ENCODE data around the gene AKIRIN2.
"Not testable (repeated sequence)": the region's sequence is repeated elsewhere in the genome, so short reads cannot be mapped to it uniquely, and the experiment has no call there.

The AKIRIN2 gene

DNA sequence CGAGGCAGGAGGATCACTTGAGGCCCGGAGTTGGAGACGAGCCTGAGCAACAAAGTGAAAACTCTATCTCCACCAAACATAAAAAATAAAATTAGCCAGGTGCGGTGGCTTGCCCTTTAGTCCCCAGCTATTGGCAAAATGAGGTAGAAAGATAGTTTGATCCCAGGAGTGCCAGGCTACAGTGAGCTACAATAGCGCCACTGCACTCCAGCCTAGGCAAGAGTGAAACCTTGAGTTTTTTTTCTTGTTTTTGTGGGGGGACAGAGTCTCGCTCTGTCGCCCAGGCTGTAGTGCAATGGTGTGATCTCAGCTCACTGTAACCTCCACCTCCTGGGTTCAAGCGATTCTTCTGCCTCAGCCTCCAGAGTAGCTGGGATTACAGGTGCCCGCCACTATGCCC lies 14.1 kb downstream of the AKIRIN2 start:
- DNase-seq, result not testable (repeated sequence)

DNA sequence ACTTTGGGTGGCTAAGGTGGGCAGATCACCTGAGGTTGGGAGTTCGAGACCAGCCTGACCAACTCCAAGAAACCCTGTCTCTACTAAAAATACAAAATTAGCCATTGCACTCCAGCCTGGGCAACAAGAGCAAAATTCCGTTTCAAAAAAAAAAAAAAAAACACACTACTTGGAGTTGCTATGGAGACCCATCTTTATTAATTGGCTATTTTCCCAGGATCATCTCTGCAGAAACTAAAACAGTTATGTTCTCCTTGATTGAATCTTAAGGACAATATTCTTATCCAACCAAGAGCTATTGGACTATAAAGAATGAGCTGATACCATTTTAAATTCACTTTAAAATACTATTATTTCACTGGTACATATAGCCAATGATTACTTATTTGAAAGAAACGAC lies 14.7 kb downstream of the AKIRIN2 start:
- no peak for DNase-seq

DNA sequence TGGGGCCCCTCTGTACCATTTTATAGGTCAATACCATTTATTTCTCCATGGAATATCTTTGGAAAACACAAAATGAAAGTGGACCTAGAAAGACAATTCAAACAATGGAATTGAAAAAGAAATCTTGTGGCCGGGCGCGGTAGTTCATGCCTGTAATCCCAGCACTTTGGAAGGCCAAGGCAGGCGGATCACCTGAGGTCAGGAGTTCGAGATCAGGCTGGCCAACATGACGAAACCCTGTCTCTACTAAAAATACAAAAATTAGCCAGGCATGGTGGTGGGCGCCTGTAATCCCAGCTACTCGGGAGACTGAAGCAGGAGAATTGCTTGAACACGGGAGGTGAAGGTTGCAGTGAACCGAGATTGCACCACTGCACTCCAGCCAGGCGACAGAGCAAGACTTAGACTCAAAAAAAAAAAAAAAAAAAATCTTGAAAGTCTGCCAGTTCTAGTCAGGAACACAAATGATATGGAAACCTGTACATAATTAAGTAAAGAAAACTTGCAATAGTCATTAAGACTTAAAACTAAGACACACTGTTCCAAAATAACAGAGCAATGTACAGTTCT lies 15.3 kb downstream of the AKIRIN2 start:
- DNase-seq, result not testable (repeated sequence)

DNA sequence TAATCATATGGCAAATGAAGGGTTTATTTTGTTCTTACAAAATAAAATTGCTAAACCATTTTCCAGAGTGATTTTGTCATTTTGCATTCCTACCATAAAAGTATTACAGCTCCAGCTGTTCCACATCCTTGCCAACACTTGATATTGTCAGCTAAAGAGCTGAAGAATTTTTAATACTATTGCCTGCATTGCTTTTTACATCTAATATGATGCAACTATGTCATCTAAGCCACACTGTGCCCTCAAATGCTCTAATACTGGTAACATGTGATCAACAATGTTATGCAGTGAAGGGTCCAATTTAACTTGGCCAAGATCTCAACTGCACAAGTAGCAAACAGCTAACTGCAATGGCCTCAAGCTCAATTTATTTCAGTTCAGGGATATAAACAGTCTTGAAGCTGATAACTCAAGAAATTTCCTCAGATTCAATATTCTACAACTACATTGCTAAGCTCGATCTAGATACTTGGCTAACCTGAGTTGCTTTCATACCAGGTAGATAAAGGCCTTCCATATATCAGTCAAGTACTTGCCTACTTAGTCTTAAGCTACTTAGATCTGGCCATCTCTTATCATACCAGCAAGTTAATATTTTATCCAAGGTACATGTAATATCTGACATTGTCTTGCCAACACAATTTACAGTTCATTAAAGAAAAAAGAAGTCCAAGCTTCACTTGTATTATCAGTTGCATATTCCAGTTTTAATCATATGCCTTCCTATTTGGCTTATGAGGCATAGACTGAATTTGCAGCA lies 17.0 kb downstream of the AKIRIN2 start:
- no peak for DNase-seq

DNA sequence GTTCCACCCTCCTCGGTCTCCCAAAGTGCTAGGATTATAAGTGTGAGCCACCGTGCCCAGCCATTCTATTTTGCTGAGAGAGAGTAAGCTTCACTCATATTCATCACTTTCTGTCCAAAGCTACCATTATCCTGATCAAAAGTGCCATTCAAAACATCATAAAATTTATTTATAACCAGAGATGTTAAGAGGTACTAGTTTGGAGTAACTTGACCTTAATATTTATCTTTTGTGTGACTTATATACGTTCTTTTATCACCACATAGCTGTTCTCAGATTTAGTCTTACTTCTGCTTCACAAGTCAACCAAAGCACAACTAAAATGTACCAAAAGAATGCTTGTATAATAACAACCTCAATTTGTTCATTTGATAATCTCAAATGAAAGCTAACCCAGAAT lies 18.1 kb downstream of the AKIRIN2 start:
- no peak for DNase-seq

DNA sequence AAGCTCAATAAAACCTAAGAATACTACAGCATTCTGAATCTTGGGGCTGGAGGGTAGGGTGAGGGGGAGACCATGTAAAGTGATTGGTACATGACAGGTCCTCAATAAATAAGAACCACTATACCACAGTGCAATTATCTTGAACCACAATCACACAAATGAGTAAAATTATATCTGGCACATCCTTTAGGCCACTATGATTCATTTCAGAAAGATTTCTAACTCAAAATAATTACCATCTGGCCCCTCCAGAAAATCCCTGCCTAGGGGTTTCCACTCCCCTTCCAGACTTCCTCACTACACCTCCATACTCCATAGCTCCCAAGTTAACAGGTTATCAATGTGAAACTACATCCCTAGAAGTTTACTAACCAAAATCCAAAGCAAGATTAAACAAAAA lies 19.7 kb downstream of the AKIRIN2 start:
- DNase-seq, result no peak

DNA sequence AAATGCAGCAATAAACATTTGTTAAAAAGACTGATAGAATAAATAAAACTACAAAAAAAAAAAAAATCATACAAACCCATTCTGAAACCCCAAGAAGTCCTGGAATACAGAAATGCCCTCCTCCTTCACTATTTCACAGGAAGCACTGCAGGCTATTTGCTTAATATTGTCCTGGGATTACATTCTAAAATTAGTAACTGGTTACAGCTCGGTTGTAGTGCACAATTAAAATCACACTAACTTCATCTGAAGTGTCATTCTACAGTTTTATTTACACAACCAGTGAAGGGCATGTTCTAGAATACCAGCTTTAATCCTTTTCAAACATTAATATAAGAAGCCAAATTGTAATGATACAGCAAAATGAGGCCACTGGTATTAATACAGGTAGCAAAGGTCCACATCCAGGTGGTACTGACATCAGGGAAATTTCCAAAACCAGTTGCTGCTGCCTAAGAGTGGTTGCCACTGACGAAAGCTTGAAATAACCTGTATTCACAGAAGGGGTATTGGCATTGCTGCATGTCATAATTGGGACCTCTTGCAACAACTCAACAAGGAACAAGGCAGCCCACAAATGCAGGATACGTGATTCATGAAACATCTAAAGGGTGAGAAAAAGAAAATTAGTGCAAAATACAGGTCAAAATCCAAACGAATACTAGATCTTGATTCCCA lies 26.9 kb downstream of the AKIRIN2 start:
- no peak for DNase-seq

DNA sequence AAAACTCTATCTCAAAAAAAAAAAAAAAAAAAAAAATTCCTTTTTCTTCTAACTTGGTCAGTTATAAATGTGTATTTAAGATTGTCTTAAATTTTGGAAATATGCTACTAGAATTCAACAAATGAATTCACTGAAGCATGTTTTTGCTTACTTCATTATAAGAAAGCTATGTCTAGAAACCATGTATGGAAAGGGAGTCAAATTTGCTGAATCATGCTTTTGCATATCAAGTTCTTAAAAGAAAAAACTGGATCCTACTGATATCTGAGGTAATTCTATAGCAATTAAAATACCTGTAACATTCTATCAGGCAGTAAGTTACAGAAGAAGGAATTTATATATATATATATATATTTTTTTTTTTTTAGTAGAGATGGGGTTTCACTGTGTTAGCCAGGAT lies 27.7 kb downstream of the AKIRIN2 start:
- no peak for DNase-seq

DNA sequence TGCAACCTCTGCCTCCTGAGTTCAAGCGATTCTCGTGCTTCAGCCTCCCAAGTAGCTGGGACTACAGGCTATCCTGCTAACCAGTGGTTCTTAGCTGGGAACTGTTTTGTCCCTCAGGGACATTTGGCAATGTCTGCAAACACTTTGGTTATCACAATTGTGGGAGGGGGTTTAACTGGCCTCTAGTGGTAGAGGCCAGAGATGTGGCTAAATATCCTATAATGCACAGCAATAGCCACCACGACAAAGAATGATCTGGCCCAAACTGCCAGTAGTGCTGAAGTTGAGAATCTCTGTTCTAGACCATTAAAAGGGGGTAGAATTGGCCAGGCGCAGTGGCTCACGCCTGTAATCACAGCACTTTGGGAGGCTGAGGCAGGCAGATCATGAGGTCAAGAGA lies 28.8 kb downstream of the AKIRIN2 start:
- no peak for DNase-seq

DNA sequence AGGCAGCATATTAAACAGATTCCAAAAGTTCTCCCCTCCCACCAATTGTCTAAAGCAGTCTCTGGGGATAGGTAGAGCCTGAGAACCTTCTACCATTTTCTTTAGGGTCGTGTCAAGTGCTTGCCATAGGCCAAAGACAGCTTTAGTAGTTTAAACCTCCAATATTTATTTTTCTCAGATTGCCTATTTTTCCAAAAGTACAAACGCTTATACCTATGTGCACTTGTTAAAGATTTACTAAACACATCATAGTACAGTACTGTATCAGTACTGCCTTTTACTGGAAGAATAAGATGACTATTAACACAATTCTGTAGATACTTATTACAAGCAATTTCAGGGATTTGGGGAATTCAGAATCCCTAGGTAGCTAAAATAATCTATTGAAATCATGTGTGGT lies 29.4 kb downstream of the AKIRIN2 start:
- DNase-seq, result no peak

DNA sequence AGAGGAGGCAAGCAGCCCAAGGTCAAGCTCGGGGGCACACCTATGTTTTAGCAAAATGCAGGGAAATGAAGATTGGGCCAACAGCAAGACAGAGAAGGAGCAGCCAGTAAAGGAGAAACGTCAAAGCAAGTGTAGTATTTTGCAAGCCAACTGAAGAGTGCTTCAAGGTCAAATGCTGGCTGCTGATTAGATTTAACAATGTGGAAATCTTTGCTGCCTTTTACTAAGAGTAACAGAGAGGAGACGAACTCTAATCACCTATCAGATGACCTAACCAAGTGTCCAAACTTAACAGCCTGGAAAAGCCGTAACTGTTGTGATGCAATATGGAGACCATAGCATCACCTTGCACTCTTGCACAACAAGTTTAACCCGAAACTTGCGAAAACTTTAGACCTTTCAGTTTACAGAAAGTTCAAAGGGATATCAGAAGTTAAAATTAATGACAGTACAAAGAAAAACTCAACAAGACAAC lies 30.4 kb downstream of the AKIRIN2 start:
- DNase-seq, result no peak

DNA sequence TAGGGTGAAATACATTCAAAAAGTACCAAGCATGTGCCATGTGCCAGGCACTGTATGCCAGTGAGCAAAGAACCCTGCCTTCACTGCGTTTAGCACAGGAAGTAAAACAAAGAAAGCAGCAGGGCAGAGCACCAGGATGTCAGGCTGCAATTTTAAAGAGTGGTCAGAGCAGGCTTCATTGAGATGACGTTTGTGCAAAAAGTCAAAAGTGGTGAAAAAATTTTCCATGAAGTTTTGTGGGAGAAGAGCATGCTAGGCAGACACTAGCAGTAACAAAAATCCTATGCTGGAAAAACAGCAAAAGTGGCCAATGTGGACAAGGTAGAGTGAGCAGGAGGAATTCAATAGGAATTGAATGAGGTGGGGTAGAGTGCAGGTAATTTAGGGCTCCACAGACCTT lies 31.3 kb downstream of the AKIRIN2 start:
- DNase-seq, result no peak

DNA sequence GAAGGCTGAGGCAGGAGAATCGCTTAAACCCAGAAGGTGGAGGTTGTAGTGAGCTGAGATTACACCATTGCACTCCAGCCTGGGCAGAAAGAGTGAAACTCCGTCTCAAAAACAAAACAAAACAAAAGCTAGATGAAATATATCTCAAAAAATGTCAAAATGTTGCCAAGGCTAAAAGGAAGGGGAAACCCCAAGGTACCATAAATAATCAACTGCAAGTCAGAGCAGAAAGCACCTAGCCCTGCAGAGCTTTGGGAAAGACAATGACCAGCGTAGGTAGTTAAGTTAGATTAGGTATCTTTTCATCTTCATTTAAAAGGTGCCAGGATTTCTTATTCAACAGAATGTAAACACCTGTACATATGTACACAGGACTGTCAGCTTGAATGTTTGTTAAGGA lies 33.0 kb downstream of the AKIRIN2 start:
- no peak for DNase-seq

DNA sequence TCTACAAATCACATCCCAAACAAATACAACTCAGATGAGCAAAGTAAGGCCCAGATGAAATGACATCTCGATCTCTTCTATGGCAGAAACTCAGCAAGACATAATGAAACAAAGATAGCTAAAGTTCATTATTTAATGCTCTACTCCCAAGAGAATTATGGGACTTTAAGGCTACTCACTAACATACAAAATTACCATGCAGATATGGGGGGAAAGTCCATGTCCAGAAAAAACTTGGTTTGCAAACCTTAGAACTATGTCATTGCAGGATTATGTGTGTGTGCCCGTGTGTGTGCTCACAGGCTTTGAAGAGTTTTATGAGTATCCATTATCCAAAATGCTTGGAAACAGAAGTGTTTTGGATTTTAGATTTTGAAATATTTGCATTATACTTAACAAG lies 34.0 kb downstream of the AKIRIN2 start:
- DNase-seq, result no peak

DNA sequence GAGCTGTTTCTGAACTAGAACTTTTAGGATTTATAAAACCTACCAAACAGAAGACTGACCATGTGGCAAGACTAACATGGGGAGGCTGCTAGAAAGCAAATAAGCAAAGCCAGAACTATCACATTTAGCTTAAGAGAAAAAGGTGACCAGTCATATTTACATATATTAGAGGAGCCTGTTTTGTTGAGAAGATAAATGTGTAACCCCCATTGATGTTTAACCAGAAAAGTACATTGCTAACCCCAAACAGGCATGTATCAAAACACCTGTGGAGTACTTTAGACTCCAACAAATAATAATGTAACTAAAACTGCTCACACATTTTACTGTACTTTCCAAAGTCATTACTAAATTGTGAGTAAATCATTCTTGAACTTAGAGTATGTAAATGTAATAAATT lies 35.0 kb downstream of the AKIRIN2 start:
- no peak for DNase-seq

DNA sequence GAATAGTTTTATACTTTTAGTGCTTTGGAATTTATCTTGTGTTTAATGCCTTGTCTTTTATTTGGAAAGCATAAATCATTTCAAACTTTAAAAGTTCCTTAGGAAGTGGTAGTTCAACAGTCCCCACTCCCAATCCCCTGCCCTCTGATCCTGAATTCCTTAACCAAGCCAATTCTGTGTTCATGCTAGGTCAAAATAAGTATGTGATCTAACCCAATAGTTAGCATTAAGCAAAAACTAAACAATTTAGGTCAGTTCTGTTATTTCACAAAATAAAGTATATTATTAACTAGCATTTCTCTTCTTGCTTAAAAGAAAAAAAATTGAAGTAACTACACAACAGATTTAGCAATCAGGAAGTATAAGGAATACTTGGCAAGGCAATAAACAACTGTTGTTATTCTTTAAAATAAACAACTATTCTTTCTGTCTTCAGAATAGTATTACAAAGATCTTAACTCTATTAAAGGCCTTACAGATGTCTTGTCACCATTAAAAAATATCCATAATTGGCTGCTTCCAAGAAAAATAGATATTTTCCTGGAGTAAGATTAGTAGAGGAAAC lies 37.0 kb downstream of the AKIRIN2 start:
- DNase-seq, result no peak

DNA sequence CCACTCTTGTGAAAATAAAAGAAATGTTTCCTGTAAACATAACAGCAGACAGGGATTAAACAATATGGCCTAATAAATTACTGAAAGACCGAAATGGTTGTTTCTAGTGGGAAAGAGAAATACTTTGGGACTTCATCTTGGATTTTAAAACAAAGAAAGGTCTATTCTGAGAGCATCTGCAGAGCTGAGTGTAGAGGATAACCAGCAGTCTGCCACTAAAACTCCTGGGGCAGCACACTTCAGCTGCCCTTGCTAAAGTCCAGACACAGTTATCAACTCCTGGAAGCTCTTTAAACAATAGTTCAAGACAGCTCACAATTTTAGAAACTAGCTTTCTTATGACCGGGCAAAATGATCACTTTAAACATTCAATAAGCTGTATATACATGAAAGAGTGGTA lies 38.6 kb downstream of the AKIRIN2 start:
- no peak for DNase-seq

DNA sequence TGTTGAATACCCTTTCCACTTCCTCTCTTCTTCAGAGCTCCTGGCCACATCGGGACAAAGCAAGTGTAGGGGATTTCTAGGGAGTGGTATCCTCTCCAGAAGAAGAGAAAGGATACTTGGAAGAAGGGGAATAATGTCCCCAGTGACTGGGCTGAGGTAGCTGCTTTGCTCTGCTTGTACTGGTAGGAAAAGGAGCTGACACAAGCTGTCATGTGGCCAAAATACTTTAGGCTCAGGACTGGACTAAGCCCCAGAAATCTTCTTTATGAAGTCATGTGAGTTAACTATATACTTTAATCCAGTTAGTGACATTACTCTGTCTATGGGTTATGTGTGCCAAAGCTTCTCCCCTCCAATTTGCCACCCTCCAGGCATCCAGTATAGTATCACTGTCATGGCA lies 40.5 kb downstream of the AKIRIN2 start:
- DNase-seq, result no peak

DNA sequence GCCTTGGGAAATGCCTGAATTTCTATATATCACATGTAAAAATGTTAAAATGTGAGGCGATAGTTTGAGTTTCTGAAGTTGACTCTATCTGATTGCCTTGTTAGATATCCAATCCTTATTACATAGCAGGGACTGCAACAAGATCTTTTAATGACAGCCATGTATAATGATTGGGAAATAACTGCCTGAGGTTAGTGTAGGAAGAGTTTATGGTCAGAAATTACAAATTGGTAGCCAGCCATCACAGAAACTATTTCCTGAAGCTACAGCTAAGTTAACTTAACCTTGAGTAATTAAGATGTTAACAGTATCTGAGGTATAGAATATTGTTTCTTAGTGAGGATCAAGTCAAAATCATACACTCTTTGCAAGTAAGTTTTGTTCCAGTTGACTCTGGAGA lies 41.0 kb downstream of the AKIRIN2 start:
- DNase-seq, result no peak

DNA sequence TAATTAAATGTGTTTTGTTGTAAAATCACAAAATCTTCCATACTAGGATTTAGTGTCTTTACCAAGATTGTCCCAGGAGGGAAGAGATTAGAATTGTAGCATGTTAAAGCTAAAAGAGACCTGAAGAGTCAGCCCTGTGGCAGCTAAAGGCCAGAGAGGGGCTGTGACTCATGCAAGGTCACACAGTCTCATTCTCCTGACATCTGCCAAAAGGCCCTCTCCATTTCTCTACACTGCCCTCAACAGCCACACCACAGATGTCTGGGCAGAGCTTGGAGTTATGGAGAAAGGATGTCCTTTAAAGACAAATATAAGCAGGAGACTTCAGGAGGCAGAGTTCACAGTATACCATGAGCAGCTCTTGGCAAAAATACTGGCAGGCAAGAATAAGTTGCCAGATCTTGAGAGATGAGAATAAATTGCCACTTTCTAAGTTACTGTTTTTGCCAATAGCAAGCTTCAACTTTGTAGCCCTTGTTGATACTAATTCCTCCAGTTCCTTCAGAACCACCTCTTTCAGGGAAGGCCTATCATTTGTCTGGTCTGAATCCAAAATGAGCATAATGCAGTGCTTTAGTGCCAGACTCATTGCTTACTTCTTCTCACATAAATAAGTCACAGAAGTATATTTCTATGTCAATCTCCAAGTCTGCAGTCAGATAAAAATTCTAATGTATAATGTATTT lies 41.7 kb downstream of the AKIRIN2 start:
- no peak for DNase-seq

DNA sequence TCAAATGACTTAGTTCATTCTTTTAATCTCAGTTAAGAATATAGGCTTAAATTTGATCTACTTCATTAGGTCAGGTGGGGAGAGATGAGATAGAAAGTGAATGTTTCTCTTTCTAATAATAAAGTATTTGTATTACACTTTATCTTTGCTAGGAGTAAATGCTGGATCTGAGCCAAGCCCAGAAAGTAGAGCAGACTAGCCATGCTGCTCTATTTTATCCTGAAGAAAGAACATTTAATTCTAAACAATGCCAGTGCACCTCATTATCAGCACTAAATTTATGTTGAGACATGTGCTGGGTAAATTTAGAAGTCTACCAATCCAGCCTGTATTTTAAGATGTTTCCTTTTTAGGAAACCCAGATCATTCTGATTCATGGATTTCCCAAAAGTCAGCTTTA lies 43.5 kb downstream of the AKIRIN2 start:
- no peak for DNase-seq

DNA sequence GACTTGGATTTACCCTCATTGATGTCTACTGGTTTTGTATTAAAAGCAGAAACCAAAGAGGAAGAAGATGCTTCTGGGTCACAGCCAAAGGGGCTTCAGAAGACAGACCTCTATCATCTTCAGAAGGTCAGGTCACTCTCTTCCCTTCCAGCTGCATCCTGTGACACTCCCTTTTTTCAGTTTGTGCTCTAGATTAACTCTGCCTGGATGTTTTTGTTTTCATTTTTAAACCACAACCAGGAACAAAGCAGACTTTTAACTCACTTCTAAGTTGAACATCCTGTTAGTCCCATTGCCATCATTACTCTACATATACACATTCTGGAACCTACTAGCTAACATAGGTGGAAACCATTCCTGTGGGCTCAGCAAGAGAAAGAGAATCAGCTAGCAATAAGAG lies 45.2 kb downstream of the AKIRIN2 start:
- no peak for DNase-seq

Measured in hypothalamus (tissue), 51 donors.